ENCODE data around the gene COX18. TPM values are rescaled to one million over a fixed set of nuclear protein-coding genes. Genes with fewer than 3 reads are reported as not detected.

Gene COX18
- total RNA-seq, 2 experiments from 2014 or later = 16.9 to 23.5 TPM

GRCh38 chr4:73036123-73036522 is 33.4 kb downstream of the COX18 start:
- POLR2A ChIA-PET = no interaction called here

GRCh38 chr4:73034896-73035295 is 34.6 kb downstream of the COX18 start:
- Histone ChIP-seq H3K4me1 (ENCODE audit: insufficient read depth, low read length, poor library complexity, severe bottlenecking) (no peaks in the 10 kb centered on the region), H3K4me2 (ENCODE audit: low read length) (no peak overlapping the region), H3K79me2 (ENCODE audit: insufficient read depth, low read depth, low read length) (no peaks in the 10 kb centered on the region), H3K36me3 (ENCODE audit: insufficient read depth, low read length) (no peaks in the 10 kb centered on the region), H3K9me3 (ENCODE audit: low read length) (0 out of 2 replicates have a peak, but pooled peaks cover 8% of the 10 kb centered on the region), H4K20me1 (ENCODE audit: insufficient read depth, low read length) (no peaks in the 10 kb centered on the region), H3K4me3 (ENCODE audit: low read depth, low read length, poor library complexity, severe bottlenecking) (no peak overlapping the region), H3K9me2 (ENCODE audit: insufficient read depth, low read length) (no peaks in the 10 kb centered on the region), H2AFZ (ENCODE audit: low read length) (no peak overlapping the region), H3K27ac (ENCODE audit: low read depth, low read length, poor library complexity, severe bottlenecking) (no peak overlapping the region)
- ChIA-PET CTCF (ENCODE audit: unreplicated experiment) (no interaction called here), POLR2A (no interaction called here)
- intact Hi-C loops (cut with micrococcal nuclease; ENCODE audit: unreplicated experiment) = no loop called here
- no TSS peak for BruUV-seq (replicated peaks)
- DNase-seq (ENCODE audit: low spot score) = no peak
- no peak for TF ChIP-seq CTCF (conservative IDR thresholded peaks at IDR 0.05; ENCODE audit: low read length)
- TF ChIP-seq EZH2phosphoT487 (IDR thresholded peaks at IDR 0.05; ENCODE audit: borderline replicate concordance, low read depth, low read length) = no peak

More at GRCh38 chr4:73036123-73036522, 33.4 kb downstream of the COX18 start:
- Histone ChIP-seq H3K9me2 (ENCODE audit: insufficient read depth, low read length) (no peaks in the 10 kb centered on the region), H3K4me3 (ENCODE audit: low read depth, low read length, poor library complexity, severe bottlenecking) (no peak overlapping the region), H2AFZ (ENCODE audit: low read length) (no peak overlapping the region), H3K79me2 (ENCODE audit: insufficient read depth, low read depth, low read length) (no peaks in the 10 kb centered on the region), H3K4me2 (ENCODE audit: low read length) (no peak overlapping the region), H3K9me3 (ENCODE audit: low read length) (0 out of 2 replicates have a peak, but pooled peaks cover 8% of the 10 kb centered on the region), H3K4me1 (ENCODE audit: insufficient read depth, low read length, poor library complexity, severe bottlenecking) (no peaks in the 10 kb centered on the region), H3K36me3 (ENCODE audit: insufficient read depth, low read length) (no peaks in the 10 kb centered on the region), H4K20me1 (ENCODE audit: insufficient read depth, low read length) (no peaks in the 10 kb centered on the region), H3K27ac (ENCODE audit: low read depth, low read length, poor library complexity, severe bottlenecking) (no peak overlapping the region)
- DNase-seq (ENCODE audit: low spot score) = no peak
- intact Hi-C loops (cut with micrococcal nuclease; ENCODE audit: unreplicated experiment) = no loop called here
- no TSS peak for BruUV-seq (replicated peaks)
- CTCF ChIA-PET (ENCODE audit: unreplicated experiment) = no interaction called here
- no peak for TF ChIP-seq EZH2phosphoT487 (IDR thresholded peaks at IDR 0.05; ENCODE audit: borderline replicate concordance, low read depth, low read length)
- TF ChIP-seq CTCF (conservative IDR thresholded peaks at IDR 0.05; ENCODE audit: low read length) = no peak

- no peak overlapping the region for H3K4me3 ChIP-seq (ENCODE audit: low read depth, low read length, poor library complexity, severe bottlenecking)
- no peaks in the 10 kb centered on the region for H3K9me3 ChIP-seq (ENCODE audit: low read length)
- H3K79me2 ChIP-seq (ENCODE audit: insufficient read depth, low read depth, low read length) = no peaks in the 10 kb centered on the region
- H3K9me2 ChIP-seq (ENCODE audit: insufficient read depth, low read length) = no peaks in the 10 kb centered on the region
- no peak overlapping the region for H2AFZ ChIP-seq (ENCODE audit: low read length)
- no peak for TF ChIP-seq CTCF (conservative IDR thresholded peaks at IDR 0.05; ENCODE audit: low read length)
- no peak overlapping the region for H3K4me2 ChIP-seq (ENCODE audit: low read length)
- intact Hi-C loops (cut with micrococcal nuclease; ENCODE audit: unreplicated experiment) = loop anchor here (10.0 kb wide), 1 partner anchor 704 kb away; no protein-coding TSS in a partner anchor
- no peak overlapping the region for H3K27ac ChIP-seq (ENCODE audit: low read depth, low read length, poor library complexity, severe bottlenecking)
- DNase-seq (ENCODE audit: low spot score) = no peak
- H3K36me3 ChIP-seq (ENCODE audit: insufficient read depth, low read length) = no peaks in the 10 kb centered on the region
- ChIA-PET CTCF (ENCODE audit: unreplicated experiment) (no interaction called here), POLR2A (no interaction called here)
- H4K20me1 ChIP-seq (ENCODE audit: insufficient read depth, low read length) = no peaks in the 10 kb centered on the region
- no peaks in the 10 kb centered on the region for H3K4me1 ChIP-seq (ENCODE audit: insufficient read depth, low read length, poor library complexity, severe bottlenecking)
- no TSS peak for BruUV-seq (replicated peaks)
These were observed 40.9 kb downstream of the COX18 start for GRCh38 chr4:73028621-73029020.

Measured in OCI-LY7 (cell line).